ENCODE measurements around the gene LRFN4.
"Not testable (repeated sequence)": the region's sequence is repeated elsewhere in the genome, so short reads cannot be mapped to it uniquely, and the experiment has no call there.

LRFN4 gene

DNA sequence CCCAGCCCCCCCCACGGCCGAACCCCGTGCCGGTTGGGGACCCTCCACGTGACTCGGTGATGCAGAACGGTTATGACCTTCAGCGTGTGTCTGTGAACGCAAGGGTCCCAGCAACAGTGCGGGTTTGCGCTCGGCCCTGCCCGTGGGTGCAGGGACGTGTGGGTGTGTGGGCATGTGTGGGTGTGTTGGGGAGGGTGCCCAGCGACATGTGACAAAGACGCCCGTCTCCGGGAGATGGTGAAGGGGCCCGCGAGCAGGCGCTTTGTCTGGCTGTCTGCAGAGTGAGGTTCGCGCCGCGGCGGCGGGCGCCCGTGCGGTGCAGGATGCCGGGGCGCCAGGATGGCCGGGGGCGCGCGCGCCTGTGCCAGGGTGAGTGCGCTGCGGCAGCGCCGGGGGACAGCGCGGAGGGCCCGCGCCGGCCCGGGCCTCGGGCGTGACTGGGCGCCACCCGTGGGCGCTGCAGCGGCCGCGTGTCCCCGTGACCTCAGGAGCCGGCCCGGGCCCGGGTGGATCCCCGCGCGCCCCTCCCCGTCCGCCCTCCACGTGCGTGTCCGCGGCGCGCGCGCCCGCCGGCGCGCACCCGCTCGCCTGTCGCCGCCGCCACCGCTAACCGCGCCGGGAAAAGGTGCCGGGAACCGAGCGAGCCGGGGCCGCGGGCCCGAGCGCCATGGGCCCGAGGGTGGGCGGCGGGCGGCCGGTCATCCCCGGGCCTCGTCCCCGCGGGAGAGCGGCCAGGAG, at the start of gene LRFN4:
LRFN4 (plus strand) TSS at position 569 of the 738 bp plus-strand sequence. CDS start 681 bp downstream, outside the sequence.
- DNase-seq (ENCODE audit: low read depth in 4 of 4, low spot score in 1 of 4), result peak in 3 of 4 experiments; percentile 16 to 21 (median 20)

DNA sequence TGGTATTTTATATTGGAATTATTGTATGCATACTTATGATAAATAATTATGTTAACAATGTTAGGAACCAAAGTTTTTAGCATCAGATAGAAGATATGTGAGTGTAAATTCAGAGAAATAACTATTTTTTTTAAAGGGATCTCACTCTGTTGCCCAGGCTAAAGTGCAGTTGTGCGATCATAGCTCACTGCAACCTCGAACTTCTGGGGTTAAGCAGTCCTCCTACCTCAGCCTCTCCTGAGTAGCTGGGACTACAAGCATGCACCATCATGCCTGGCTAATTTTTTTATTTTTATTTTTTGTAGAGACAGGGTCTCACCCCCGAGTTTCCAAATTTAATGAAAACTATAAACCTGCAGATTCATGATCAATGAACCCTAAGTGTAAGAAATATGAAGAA, 47.3 kb upstream of the LRFN4 start:
- no peak for DNase-seq (ENCODE audit: low read depth in 4 of 4, low spot score in 1 of 4)

GRCh38 chr11:66810576-66811185, 46.2 kb upstream of the LRFN4 start:
- DNase-seq (ENCODE audit: low read depth in 4 of 4, low spot score in 1 of 4), result no peak

DNA sequence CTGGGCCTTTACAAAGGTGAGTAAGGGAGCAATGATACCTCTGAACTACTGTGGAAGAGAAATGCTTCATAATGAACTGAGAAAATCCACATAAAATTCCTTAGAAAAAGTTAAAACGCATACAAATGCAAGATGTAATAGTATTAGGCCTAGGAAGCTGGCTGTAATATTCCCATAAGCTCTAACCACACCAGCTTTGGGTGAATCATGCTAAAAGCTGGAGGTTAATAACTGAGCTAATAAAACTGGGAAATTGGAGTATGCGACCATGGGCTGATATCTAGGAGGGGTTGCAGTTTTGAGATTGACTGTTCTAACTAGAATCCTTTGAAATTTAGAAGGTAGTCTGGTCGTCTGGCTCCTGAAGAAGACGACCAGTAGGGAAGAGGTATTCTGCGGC, 42.2 kb upstream of the LRFN4 start:
- no peak for DNase-seq (ENCODE audit: low read depth in 4 of 4, low spot score in 1 of 4)

DNA sequence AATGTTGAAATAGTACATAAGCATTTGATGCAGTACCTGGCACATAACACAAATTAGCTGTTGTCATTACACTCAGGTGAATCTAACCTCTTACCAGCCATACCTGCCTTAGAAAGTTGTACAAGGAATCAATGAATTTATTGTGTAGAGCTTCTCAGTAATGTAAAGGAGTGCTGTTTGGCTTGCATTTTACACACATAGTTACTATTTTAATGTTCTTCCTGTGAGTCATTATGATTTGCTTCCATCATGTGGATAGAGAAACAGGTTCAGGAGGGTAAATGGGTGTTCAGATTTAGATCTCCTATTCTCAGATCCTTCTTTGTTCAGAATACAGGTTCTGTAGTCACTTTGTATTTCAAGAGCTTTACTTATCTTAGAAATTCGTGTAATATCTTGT, 41.2 kb upstream of the LRFN4 start:
- DNase-seq (ENCODE audit: low read depth in 4 of 4, low spot score in 1 of 4), result no peak

DNA sequence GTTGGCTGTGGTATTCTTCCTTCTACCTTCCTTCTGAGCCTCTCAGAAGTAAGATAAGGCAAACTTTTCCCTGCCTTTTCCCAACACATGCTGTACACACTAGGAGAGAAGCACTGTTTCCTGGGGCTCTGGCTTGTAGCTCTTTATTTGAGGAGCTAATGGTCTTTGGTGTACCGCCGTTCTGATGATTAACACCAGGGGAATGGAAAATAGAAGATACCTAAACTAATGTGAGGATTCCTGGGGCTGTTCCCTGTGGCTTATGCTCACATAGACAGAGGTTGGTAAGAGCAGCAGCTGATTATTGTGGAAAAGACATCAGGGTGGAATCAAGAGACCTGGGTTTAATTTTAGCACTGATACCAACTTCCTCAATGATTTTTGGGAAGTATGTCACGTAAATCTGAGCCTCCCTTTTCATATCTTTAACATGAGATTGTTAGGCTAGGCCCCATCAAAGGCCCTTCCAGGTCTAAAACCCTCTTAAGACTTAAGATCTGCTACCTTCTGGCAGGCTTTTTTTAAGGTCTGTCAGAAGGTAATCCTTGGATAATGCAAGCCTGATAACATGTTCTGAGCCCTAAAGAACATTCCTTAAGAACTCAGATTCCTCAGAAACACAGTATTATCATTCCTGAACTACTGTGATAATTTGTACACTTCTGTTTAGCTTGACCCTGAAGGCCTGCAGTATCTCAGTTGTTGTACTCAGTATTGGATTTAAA, 38.5 kb upstream of the LRFN4 start:
- no peak for DNase-seq (ENCODE audit: low read depth in 4 of 4, low spot score in 1 of 4)

GRCh38 chr11:66820381-66820780, 36.5 kb upstream of the LRFN4 start:
- no peak for DNase-seq (ENCODE audit: low read depth in 4 of 4, low spot score in 1 of 4)

DNA sequence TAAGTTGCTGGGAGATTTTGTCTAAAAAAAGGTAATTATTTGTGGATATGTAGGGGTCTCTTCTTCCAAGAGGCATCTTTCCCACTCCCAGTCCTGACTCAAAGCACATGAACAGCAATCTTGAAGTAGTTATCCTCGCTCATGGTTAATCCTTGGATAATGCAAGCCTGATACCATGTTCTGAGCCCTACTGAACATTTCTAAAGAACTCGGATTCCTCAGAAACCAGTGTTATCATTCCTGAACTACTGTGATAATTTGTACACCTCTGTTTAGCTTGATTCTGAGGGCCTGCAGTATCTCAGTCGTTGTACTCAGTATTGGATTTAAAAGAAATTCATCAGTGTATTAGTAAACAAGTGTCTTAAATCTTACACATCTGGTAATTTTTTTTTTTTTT, 36.0 kb upstream of the LRFN4 start:
- DNase-seq (ENCODE audit: low read depth in 4 of 4, low spot score in 1 of 4), result no peak

GRCh38 chr11:66823700-66824099, 33.2 kb upstream of the LRFN4 start:
- DNase-seq (ENCODE audit: low read depth in 4 of 4, low spot score in 1 of 4), result no peak

GRCh38 chr11:66824573-66824972, 32.3 kb upstream of the LRFN4 start:
- not testable (repeated sequence) for DNase-seq (ENCODE audit: low read depth in 4 of 4, low spot score in 1 of 4)

- no peak for DNase-seq (ENCODE audit: low read depth in 4 of 4, low spot score in 1 of 4)
Measured at GRCh38 chr11:66834539-66834845, 22.4 kb upstream of the LRFN4 start.

GRCh38 chr11:66834943-66835342, 21.9 kb upstream of the LRFN4 start:
- no peak for DNase-seq (ENCODE audit: low read depth in 4 of 4, low spot score in 1 of 4)

DNA sequence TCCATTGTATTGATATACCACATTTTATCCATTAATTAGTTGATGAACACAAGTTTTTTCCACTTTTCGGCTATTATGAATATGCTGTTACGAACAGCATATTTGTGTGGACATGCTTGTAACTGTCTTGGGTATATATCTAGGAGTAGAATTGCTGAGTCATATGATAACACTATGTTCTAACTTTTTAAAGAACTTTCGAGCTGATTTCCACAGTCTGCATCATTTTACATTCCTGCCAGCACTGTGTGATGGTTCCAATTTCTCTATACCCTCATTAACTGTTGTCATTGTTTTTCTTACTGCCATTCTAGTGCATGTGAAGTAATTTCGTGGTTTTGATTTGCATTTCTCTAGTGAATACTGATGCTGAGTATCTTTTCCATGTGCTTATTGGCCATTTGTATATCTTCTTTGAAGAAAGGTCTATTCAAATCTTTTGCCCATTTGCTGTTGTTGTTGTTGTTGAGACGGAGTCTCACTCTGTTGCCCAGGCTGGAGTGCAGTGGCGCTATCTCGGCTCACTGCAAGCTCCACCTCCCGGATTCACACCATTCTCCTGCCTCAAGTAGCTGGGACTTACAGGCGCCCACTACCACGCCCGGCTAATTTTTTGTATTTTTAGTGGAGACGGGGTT, 21.0 kb upstream of the LRFN4 start:
- no peak for DNase-seq (ENCODE audit: low read depth in 4 of 4, low spot score in 1 of 4)

DNA sequence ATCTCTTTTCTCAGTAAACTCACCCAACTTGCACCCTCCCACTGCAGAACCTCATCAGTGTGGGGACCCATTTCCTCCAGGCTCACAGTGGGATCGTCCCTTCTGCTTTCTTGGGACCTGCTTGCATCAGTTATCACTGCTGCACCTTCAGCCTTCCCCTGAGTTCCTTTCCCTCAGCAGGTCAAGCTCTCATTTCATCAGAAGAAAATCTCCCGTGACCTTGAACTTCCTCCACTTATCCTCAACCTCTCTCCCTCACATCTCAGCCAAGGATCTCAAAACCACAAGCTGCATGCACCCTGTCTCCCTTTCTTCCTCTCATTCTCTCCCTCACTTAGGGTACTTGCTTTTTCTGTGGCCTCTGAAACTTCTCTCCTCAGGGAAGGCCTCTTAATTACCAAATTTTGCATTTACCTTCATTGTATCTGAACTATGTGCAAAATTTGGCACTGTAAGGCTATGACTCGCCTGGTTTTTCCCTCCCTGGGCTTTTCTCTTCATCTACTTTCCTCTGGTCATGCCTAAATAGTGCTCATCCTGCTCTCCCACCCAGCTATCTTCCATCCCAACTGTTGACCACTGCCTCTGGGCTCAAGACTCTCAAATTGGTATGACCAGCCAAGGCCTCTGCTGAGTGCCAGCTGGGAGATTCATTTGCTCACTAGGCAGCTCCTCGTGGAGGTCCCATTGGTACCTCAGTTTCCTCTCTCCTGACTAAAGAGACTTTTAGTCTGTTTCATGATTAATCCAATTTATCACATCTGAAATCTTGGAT, 16.4 kb upstream of the LRFN4 start:
- DNase-seq (ENCODE audit: low read depth in 4 of 4, low spot score in 1 of 4), result no peak

GRCh38 chr11:66841861-66842260, 15.0 kb upstream of the LRFN4 start:
- no peak for DNase-seq (ENCODE audit: low read depth in 4 of 4, low spot score in 1 of 4)

DNA sequence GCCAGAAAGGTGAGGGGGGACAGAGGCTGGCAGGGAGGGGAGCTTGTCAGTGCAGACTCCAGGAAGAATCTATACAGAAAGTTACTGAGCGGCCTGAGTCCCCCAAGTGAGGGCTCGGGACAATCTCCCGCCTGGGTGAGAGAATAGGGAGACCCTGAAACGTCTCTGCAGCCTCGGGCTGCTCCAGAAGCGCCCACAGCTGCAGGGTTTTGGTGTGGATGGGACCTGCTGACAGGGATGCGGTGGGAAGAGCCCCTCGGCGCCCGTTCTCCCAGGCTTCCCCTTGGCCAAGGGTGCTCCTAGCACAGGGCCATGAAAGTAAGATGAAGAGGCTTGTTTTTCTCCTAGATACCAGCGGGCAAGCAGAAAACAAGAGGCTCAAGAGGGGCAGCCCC, 14.4 kb upstream of the LRFN4 start:
- no peak for DNase-seq (ENCODE audit: low read depth in 4 of 4, low spot score in 1 of 4)

DNA sequence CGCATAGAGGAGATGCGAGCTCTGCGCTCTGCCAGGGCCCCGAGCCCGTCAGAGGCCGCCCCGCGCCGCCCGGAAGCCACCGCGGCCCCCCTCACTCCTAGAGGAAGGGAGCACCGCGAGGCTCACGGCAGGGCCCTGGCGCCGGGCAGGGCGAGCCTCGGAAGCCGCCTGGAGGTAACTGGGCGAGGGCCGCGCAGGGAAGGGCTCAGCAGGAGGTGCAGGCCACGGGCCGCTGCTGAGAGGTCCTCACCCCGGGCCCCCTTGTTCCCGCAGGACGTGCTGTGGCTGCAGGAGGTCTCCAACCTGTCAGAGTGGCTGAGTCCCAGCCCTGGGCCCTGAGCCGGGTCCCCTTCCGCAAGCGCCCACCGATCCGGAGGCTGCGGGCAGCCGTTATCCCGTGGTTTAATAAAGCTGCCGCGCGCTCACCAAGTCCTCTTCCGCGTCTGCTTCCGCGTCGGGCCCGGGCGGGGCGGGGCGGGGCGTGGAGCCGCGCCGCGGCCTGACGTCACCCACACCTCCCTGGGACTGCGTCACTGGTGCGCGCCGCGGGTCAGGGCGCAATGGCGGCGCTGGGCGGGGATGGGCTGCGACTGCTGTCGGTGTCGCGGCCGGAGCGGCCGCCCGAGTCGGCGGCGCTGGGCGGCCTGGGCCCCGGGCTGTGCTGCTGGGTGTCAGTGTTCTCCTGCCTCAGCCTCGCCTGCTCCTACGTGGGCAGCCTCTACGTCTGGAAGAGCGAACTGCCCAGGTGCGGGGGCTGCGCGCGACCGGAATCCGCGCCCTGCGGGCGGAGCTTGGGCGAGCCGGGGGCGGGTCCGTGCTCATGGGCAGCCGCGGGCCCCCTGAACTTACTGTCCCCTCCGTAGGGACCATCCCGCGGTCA, 13.7 kb upstream of the LRFN4 start, which contains the start of gene RCE1:
RCE1 (plus strand) TSS at position 546 of the 880 bp plus-strand sequence; CDS start at position 561, 15 bp downstream.
- peak; percentile 67 to 85 (median 82) for DNase-seq (ENCODE audit: low read depth in 4 of 4, low spot score in 1 of 4)

- DNase-seq (ENCODE audit: low read depth in 4 of 4, low spot score in 1 of 4), result no peak
Measured at GRCh38 chr11:66843776-66844495, 12.9 kb upstream of the LRFN4 start.

GRCh38 chr11:66844496-66845142, 12.2 kb upstream of the LRFN4 start:
- DNase-seq (ENCODE audit: low read depth in 4 of 4, low spot score in 1 of 4), result no peak
